ENCODE data around the gene CA7. TPM values are rescaled to one million over a fixed set of nuclear protein-coding genes. Genes with fewer than 3 reads are reported as not detected.
"Not testable (repeated sequence)": the region's sequence is repeated elsewhere in the genome, so short reads cannot be mapped to it uniquely, and the experiment has no call there.

The CA7 gene
- total RNA-seq, 5 donors from 2014 or later (not counting 1 experiment from before 2014, with no cell fraction given): not detected

DNA sequence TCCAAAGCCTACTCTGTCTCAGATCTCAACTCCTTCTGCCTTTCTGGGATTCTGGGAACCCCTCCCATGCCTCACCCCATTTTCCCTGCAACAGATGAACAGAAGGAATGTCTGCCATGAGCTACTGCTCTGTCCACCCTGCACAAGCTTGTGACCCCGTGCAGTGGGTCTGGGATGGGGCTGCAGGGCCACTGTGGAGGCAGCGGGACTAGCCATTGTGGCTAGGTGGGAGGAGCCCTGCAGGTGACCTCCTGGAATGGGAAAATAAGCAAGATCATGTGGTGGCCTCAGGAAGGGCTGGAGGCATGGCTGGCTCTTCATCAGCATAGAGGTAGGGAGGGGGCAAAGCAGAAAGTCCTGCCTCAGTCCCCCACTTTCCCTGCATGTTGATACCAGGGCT, 49.8 kb downstream of the CA7 start:
- POLR2A ChIA-PET: no interaction called here
- Histone ChIP-seq H3K27ac (ENCODE audit: low read length) (no peak overlapping the region), H3K9me3 (no peaks in the 10 kb centered on the region), H3K36me3 (ENCODE audit: control insufficient read depth in 2 of 2, extremely low read depth in 1 of 2, insufficient read depth in 1 of 2, low read length in 1 of 2) (peaks cover 0 to 7% of the 10 kb centered on the region in 2 donors), H3K4me3 (ENCODE audit: control insufficient read depth in 1 of 2, extremely low read depth in 1 of 2, low read length in 1 of 2) (no peak overlapping the region), H3K27me3 (replicated peaks in 1 of 2; ENCODE audit: control insufficient read depth in 2 of 2, extremely low read depth in 1 of 2, insufficient read depth in 2 of 2, low read length in 1 of 2) (peaks cover 0 to 2% of the 10 kb centered on the region in 2 experiments), H3K4me1 (ENCODE audit: control insufficient read depth in 1 of 2, extremely low read depth in 1 of 2, insufficient read depth in 2 of 2, low read length in 2 of 2) (peaks cover 0 to 10% of the 10 kb centered on the region in 2 experiments)
- Mint-ChIP-seq H3K4me3 (no peak overlapping the region), H3K9me3 (no peaks in the 10 kb centered on the region), H3K4me1 (peaks cover 3 to 14% (median 10%) of the 10 kb centered on the region in 3 donors), H3K27ac (no peak overlapping the region), H3K36me3 (no peaks in the 10 kb centered on the region), H3K27me3 (no peaks in the 10 kb centered on the region)
- DNase-seq: no peak
- 83% methylated on average over 1 of the region's 2 CpGs for WGBS (ENCODE audit: insufficient coverage)
- ATAC-seq (replicated peaks in 1 of 4): no peak
- CTCF ChIA-PET: no interaction called here

DNA sequence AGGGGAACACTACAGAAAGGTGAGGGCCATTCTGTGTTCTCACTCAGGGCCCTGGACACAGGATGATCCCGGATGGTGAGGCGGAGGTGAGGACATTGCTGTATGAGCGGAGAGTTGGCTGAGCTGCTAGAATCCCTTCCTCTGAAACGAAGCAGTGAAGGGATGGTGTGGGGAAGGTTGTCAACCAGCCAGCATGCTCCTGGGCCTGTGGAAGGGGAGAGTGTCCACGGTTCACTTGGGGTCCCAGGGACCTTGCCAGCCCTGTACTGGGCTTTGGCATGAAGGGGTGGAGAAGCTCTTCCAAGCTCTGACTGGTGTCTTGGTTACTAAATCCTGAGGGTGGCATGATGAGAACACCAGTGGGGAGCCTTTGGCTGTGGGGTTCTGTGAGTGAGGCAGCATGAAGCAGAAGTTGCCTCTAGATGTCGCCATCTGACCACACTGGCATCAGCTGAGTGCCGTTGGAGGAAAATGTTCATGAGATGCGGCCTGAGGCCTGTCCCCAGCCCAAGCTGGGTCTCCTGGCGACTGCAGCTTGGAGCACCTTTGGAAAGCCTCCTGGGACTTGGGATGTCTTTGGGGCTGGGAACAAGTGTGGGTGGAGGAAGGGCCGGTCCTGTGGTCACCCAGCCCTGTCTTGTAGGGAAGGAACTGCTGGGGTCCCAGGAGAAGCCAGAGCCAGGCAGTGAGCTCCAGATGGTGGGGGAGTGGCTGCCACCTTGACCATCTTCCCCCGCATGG, 50.9 kb downstream of the CA7 start:
- Mint-ChIP-seq H3K4me1 (peaks cover 3 to 14% (median 10%) of the 10 kb centered on the region in 3 donors), H3K27me3 (no peaks in the 10 kb centered on the region)

DNA sequence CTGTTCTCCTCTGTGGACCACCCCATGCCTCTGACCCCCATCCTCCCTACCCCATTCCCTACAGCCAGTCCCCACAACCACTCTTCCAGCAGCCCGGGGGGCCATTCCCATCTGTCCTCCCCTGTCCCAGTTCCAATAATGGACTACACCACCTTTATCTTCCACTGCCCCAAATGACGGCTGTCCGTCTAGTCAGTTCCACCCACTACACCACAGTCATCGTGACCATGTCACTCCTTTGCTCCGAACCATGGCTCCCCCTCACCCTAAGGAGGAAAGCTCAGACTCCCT, 51.4 kb downstream of the CA7 start:
- CTCF ChIA-PET: interaction anchor here (0.6 to 1.2 kb wide), 7 partner anchors 14 to 228 kb away, joined by 3 read pairs; partner anchors contain the start of gene PDP2 (in 1 of the 2)
- H3K9me3 ChIP-seq: no peaks in the 10 kb centered on the region
- peaks cover 0 to 10% of the 10 kb centered on the region in 2 experiments for H3K4me1 ChIP-seq (ENCODE audit: control insufficient read depth in 1 of 2, extremely low read depth in 1 of 2, insufficient read depth in 2 of 2, low read length in 2 of 2)
- Mint-ChIP-seq H3K9me3 (no peaks in the 10 kb centered on the region), H3K4me1 (peaks cover 3 to 14% (median 10%) of the 10 kb centered on the region in 3 donors), H3K27ac (no peak overlapping the region), H3K4me3 (no peak overlapping the region), H3K36me3 (no peaks in the 10 kb centered on the region), H3K27me3 (no peaks in the 10 kb centered on the region)
- H3K36me3 ChIP-seq (ENCODE audit: control insufficient read depth in 2 of 2, extremely low read depth in 1 of 2, insufficient read depth in 1 of 2, low read length in 1 of 2): peaks cover 0 to 4% of the 10 kb centered on the region in 2 donors
- 100% methylated on average over 5 of the region's 5 CpGs for WGBS (ENCODE audit: insufficient coverage)
- POLR2A ChIA-PET: interaction anchor here in 1 of 2 donors (0.6 kb wide), 1 partner anchor 49 kb away, joined by 4 read pairs; no protein-coding TSS in a partner anchor
- H3K27me3 ChIP-seq (replicated peaks in 1 of 2; ENCODE audit: control insufficient read depth in 2 of 2, extremely low read depth in 1 of 2, insufficient read depth in 2 of 2, low read length in 1 of 2): peaks cover 0 to 2% of the 10 kb centered on the region in 2 experiments
- H3K4me3 ChIP-seq (ENCODE audit: control insufficient read depth in 1 of 2, extremely low read depth in 1 of 2, low read length in 1 of 2): no peak overlapping the region
- H3K27ac ChIP-seq (ENCODE audit: low read length): no peak overlapping the region
- ATAC-seq (replicated peaks in 1 of 4): no peak
- DNase-seq: no peak

More for the DNA sequence above, 50.9 kb downstream of the CA7 start:
- peak; percentile 77 to 90 (median 84) for ATAC-seq (replicated peaks in 1 of 4)
- CTCF ChIA-PET: interaction anchor here (0.6 to 1.2 kb wide), 7 partner anchors 13 to 881 kb away, joined by 3 to 5 read pairs (median 3); partner anchors contain the start of gene PDP2 (in 1 of the 2)
- peaks cover 0 to 4% of the 10 kb centered on the region in 2 donors for H3K36me3 ChIP-seq (ENCODE audit: control insufficient read depth in 2 of 2, extremely low read depth in 1 of 2, insufficient read depth in 1 of 2, low read length in 1 of 2)
- no peak overlapping the region for H3K4me3 ChIP-seq (ENCODE audit: control insufficient read depth in 1 of 2, extremely low read depth in 1 of 2, low read length in 1 of 2)
- H3K9me3 ChIP-seq: no peaks in the 10 kb centered on the region
- DNase-seq: peak in 33 of 35 experiments; percentile 20 to 75 (median 43)
- H3K4me1 ChIP-seq (ENCODE audit: control insufficient read depth in 1 of 2, extremely low read depth in 1 of 2, insufficient read depth in 2 of 2, low read length in 2 of 2): peaks cover 0 to 10% of the 10 kb centered on the region in 2 experiments
- peaks cover 0 to 2% of the 10 kb centered on the region in 2 experiments for H3K27me3 ChIP-seq (replicated peaks in 1 of 2; ENCODE audit: control insufficient read depth in 2 of 2, extremely low read depth in 1 of 2, insufficient read depth in 2 of 2, low read length in 1 of 2)
- H3K27ac ChIP-seq (ENCODE audit: low read length): no peak overlapping the region
- no peak overlapping the region for H3K4me3 Mint-ChIP-seq
- POLR2A ChIA-PET: interaction anchor here in 1 of 2 donors (0.6 kb wide), 1 partner anchor 49 kb away, joined by 4 read pairs; no protein-coding TSS in a partner anchor
- H3K9me3 Mint-ChIP-seq: no peaks in the 10 kb centered on the region
- no peaks in the 10 kb centered on the region for H3K36me3 Mint-ChIP-seq
- WGBS (ENCODE audit: insufficient coverage): 58% methylated on average over 11 of the region's 11 CpGs
- no peak overlapping the region for H3K27ac Mint-ChIP-seq

DNA sequence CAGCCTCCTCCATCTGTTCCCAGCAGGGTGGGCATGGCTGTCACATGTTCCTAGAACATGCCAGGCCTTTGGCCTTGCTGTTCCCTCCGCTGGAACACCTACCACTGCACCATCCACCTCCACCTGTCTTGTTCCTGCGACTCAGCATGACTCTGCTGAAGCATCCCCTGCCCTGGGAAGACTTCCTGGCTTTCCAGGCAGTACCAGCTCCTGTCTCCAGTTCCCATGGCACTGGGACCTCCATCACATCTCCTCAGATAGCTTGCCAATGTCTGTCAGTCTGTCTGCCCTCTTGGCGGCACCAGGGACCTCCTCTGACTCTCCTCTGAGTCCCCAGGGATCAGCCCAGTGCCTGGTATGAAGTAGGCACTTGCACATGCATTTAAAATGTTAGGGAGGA, 51.8 kb downstream of the CA7 start:
- 96% methylated on average over 2 of the region's 3 CpGs for WGBS (ENCODE audit: insufficient coverage)
- ATAC-seq (replicated peaks in 1 of 4) (no peak), DNase-seq (no peak)
- H3K9me3 Mint-ChIP-seq: no peaks in the 10 kb centered on the region
- Histone ChIP-seq H3K9me3 (no peaks in the 10 kb centered on the region), H3K27ac (ENCODE audit: low read length) (no peak overlapping the region), H3K4me3 (ENCODE audit: control insufficient read depth in 1 of 2, extremely low read depth in 1 of 2, low read length in 1 of 2) (no peak overlapping the region), H3K4me1 (ENCODE audit: control insufficient read depth in 1 of 2, extremely low read depth in 1 of 2, insufficient read depth in 2 of 2, low read length in 2 of 2) (peaks cover 0 to 10% of the 10 kb centered on the region in 2 experiments), H3K27me3 (replicated peaks in 1 of 2; ENCODE audit: control insufficient read depth in 2 of 2, extremely low read depth in 1 of 2, insufficient read depth in 2 of 2, low read length in 1 of 2) (peaks cover 0 to 2% of the 10 kb centered on the region in 2 experiments), H3K36me3 (ENCODE audit: control insufficient read depth in 2 of 2, extremely low read depth in 1 of 2, insufficient read depth in 1 of 2, low read length in 1 of 2) (peaks cover 0 to 4% of the 10 kb centered on the region in 2 donors)
- CTCF ChIA-PET: interaction anchor here (0.6 to 1.2 kb wide), 4 partner anchors 14 to 228 kb away, joined by 3 read pairs; partner anchors contain the start of gene PDP2 (in 1 of the 2)
- no peaks in the 10 kb centered on the region for H3K36me3 Mint-ChIP-seq
- H3K27ac Mint-ChIP-seq: no peak overlapping the region
- no peaks in the 10 kb centered on the region for H3K27me3 Mint-ChIP-seq
- peaks cover 3 to 14% (median 10%) of the 10 kb centered on the region in 3 donors for H3K4me1 Mint-ChIP-seq
- H3K4me3 Mint-ChIP-seq: no peak overlapping the region
- POLR2A ChIA-PET: no interaction called here

DNA sequence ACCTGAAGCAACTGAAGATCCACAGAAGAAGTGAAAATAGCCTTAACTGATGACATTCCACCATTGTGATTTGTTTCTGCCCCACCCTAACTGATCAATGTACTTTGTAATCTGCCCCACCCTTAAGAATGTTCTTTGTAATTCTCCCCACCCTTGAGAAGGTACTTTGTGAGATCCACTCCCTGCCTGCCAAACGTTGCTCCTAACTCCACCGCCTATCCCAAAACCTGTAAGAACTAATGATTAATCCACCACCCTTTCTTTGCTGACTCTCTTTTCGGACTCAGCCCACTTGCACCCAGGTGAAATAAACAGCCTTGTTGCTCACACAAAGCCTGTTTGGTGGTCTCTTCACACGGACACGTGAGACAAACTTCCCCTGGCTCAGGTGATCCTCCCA, 52.5 kb downstream of the CA7 start:
- POLR2A ChIA-PET; ATAC-seq (replicated peaks in 1 of 4); H3K27ac Mint-ChIP-seq; H3K4me3 ChIP-seq (ENCODE audit: control insufficient read depth in 1 of 2, extremely low read depth in 1 of 2, low read length in 1 of 2); H3K4me3 Mint-ChIP-seq; CTCF ChIA-PET; H3K9me3 ChIP-seq; H3K9me3 Mint-ChIP-seq; H3K36me3 ChIP-seq (ENCODE audit: control insufficient read depth in 2 of 2, extremely low read depth in 1 of 2, insufficient read depth in 1 of 2, low read length in 1 of 2); H3K27me3 ChIP-seq (replicated peaks in 1 of 2; ENCODE audit: control insufficient read depth in 2 of 2, extremely low read depth in 1 of 2, insufficient read depth in 2 of 2, low read length in 1 of 2); DNase-seq; H3K27ac ChIP-seq (ENCODE audit: low read length); H3K36me3 Mint-ChIP-seq; H3K27me3 Mint-ChIP-seq: not testable (repeated sequence)
- peaks cover 3 to 14% (median 10%) of the 10 kb centered on the region in 3 donors for H3K4me1 Mint-ChIP-seq
- H3K4me1 ChIP-seq (ENCODE audit: control insufficient read depth in 1 of 2, extremely low read depth in 1 of 2, insufficient read depth in 2 of 2, low read length in 2 of 2): peaks cover 0 to 10% of the 10 kb centered on the region in 2 experiments
- 83% methylated on average over 4 of the region's 5 CpGs for WGBS (ENCODE audit: insufficient coverage)

DNA sequence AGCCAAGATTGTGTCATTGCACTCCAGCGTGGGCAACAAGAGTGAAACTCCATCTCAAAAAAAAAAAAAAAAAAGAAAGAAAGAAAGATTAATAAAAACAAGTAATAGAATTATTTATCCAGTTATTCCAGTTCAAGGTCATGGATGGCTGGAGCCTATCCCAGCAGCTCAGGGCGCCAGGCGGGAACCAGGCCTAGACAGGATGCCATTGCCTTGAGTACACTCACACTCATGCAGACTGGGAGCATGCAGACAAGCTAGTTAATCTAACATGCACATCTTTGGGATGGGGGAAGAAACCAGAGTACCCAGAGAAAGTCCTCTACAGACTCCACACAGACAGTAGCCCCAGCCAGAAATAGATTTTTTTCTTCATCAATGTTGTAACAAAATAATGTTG, 54.0 kb downstream of the CA7 start:
- H3K27me3 ChIP-seq (replicated peaks in 1 of 2; ENCODE audit: control insufficient read depth in 2 of 2, extremely low read depth in 1 of 2, insufficient read depth in 2 of 2, low read length in 1 of 2): peaks cover 0 to 2% of the 10 kb centered on the region in 2 experiments
- POLR2A ChIA-PET: no interaction called here
- WGBS (ENCODE audit: insufficient coverage): 100% methylated on average over 1 of the region's 3 CpGs
- CTCF ChIA-PET: no interaction called here
- Mint-ChIP-seq H3K36me3 (no peaks in the 10 kb centered on the region), H3K4me3 (no peak overlapping the region), H3K27ac (no peak overlapping the region), H3K27me3 (no peaks in the 10 kb centered on the region), H3K4me1 (peaks cover under 1 to 7% (median 3%) of the 10 kb centered on the region in 3 donors), H3K9me3 (no peaks in the 10 kb centered on the region)
- H3K36me3 ChIP-seq (ENCODE audit: control insufficient read depth in 2 of 2, extremely low read depth in 1 of 2, insufficient read depth in 1 of 2, low read length in 1 of 2): peaks cover 0 to 4% of the 10 kb centered on the region in 2 donors
- H3K27ac ChIP-seq (ENCODE audit: low read length): no peak overlapping the region
- DNase-seq (no peak), ATAC-seq (replicated peaks in 1 of 4) (no peak)
- no peaks in the 10 kb centered on the region for H3K9me3 ChIP-seq
- peaks cover 0 to 7% of the 10 kb centered on the region in 2 experiments for H3K4me1 ChIP-seq (ENCODE audit: control insufficient read depth in 1 of 2, extremely low read depth in 1 of 2, insufficient read depth in 2 of 2, low read length in 2 of 2)
- no peak overlapping the region for H3K4me3 ChIP-seq (ENCODE audit: control insufficient read depth in 1 of 2, extremely low read depth in 1 of 2, low read length in 1 of 2)
